Measurements from ENCODE around the gene PPM1D. TPM values are rescaled to one million over a fixed set of nuclear protein-coding genes. Genes with fewer than 3 reads are reported as not detected.
A peak's percentile ranks its signal among the peaks of the same experiment; 100 is the strongest.
"Not testable (repeated sequence)": the region's sequence is repeated elsewhere in the genome, so short reads cannot be mapped to it uniquely, and the experiment has no call there.

PPM1D gene
- total RNA-seq, 2 experiments from 2014 or later = 11.6 to 12.9 TPM

GRCh38 chr17:60659156-60659555 is 59.2 kb downstream of the PPM1D start:
- Mint-ChIP-seq H3K9me3 (no peaks in the 10 kb centered on the region), H3K27ac (no peak overlapping the region)

DNA sequence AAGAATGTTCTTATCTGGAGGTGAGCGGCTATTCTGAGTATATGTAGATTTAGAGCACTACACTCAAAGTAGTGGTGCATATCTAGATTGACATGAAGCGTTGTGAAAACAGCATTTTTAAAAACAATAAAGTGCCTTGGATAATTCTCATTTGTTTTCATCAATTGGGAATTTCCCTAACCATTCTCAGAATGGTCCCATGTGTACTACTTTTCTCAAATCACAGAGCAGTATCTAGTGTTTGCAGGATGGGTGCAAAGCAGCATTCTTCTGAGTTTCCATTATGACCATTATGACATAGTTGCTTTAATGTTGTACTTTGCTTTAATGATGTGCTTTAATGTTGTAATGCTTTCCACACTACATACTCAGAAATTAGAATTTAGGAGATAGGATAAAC is 61.5 kb downstream of the PPM1D start:
- H3K27ac Mint-ChIP-seq = no peak overlapping the region
- H3K4me1 Mint-ChIP-seq = no peaks in the 10 kb centered on the region
- no peak for DNase-seq
- peaks cover 10% of the 10 kb centered on the region for H3K36me3 Mint-ChIP-seq
- no peaks in the 10 kb centered on the region for H3K27me3 Mint-ChIP-seq
- no peak overlapping the region for H3K4me3 Mint-ChIP-seq
- H3K9me3 Mint-ChIP-seq = no peaks in the 10 kb centered on the region

More at GRCh38 chr17:60659156-60659555, 59.2 kb downstream of the PPM1D start:
- no peaks in the 10 kb centered on the region for H3K27me3 Mint-ChIP-seq
- DNase-seq = no peak
- H3K4me3 Mint-ChIP-seq = no peak overlapping the region
- no peaks in the 10 kb centered on the region for H3K4me1 Mint-ChIP-seq
- H3K36me3 Mint-ChIP-seq = peaks cover 5% of the 10 kb centered on the region

DNA sequence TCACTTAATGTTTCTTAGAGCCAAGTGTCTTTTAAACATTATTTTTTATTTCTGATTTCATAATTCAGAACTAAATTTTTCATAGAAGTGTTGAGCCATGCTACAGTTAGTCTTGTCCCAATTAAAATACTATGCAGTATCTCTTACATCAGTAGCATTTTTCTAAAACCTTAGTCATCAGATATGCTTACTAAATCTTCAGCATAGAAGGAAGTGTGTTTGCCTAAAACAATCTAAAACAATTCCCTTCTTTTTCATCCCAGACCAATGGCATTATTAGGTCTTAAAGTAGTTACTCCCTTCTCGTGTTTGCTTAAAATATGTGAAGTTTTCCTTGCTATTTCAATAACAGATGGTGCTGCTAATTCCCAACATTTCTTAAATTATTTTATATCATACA is 64.0 kb downstream of the PPM1D start:
- H3K4me3 Mint-ChIP-seq = no peak overlapping the region
- no peaks in the 10 kb centered on the region for H3K4me1 Mint-ChIP-seq
- H3K27me3 Mint-ChIP-seq = no peaks in the 10 kb centered on the region
- no peak overlapping the region for H3K27ac Mint-ChIP-seq
- no peak for DNase-seq
- no peaks in the 10 kb centered on the region for H3K9me3 Mint-ChIP-seq
- H3K36me3 Mint-ChIP-seq = peaks cover 8% of the 10 kb centered on the region

DNA sequence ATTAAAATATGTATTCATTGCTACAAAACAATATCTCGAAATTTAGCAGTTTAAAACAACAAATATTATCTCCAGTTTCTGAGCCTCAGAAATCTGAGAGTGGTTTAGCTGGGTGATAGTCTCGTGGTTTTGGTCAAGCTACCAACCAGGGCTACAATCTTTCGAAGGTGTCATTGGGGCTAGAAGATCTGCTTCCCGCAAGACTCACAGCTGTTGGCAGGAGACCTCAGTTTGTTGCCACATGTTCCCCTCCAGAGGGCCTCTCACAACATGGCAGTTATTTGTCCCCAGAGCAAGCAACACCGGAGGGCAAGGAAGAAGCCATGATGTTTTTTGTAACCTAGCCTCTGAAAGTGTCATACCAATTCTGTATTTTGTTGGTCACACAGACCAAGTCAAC is 65.6 kb downstream of the PPM1D start:
- Mint-ChIP-seq H3K27me3 (no peaks in the 10 kb centered on the region), H3K4me1 (no peaks in the 10 kb centered on the region), H3K9me3 (no peaks in the 10 kb centered on the region), H3K27ac (no peak overlapping the region), H3K4me3 (no peak overlapping the region), H3K36me3 (peaks cover 5% of the 10 kb centered on the region)
- DNase-seq = no peak

DNA sequence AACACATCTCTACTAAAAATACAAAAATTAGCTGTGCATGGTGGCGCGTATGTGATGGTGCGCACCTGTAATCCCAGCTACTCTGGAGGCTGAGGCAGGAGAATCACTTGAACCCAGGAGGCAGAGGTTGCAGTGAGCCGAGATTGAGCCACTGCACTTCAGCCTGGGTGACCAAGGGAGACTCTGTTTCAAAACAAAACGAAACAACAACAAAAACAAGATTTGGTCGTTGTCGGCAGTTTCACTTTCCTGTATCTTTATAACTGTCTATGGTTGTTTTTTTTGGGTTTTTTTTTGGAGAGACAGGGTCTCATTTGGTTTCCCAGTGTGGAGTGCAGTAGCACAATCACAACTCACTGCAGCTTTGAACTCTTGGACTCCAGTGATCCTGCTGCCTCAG is 68.7 kb downstream of the PPM1D start:
- not testable (repeated sequence) for H3K36me3 Mint-ChIP-seq, H3K27me3 Mint-ChIP-seq, H3K27ac Mint-ChIP-seq, H3K4me1 Mint-ChIP-seq, H3K9me3 Mint-ChIP-seq, DNase-seq, H3K4me3 Mint-ChIP-seq

- Mint-ChIP-seq H3K27me3 (no peaks in the 10 kb centered on the region), H3K4me1 (peaks cover 2% of the 10 kb centered on the region), H3K4me3 (no peak overlapping the region), H3K9me3 (no peaks in the 10 kb centered on the region), H3K27ac (no peak overlapping the region), H3K36me3 (no peaks in the 10 kb centered on the region)
- no peak for DNase-seq
Measured at GRCh38 chr17:60671482-60671881, 71.5 kb downstream of the PPM1D start.

GRCh38 chr17:60674637-60675036 is 74.6 kb downstream of the PPM1D start:
- H3K4me3 Mint-ChIP-seq, H3K9me3 Mint-ChIP-seq, H3K27me3 Mint-ChIP-seq, H3K27ac Mint-ChIP-seq, H3K36me3 Mint-ChIP-seq, DNase-seq: not testable (repeated sequence)
- peaks cover 14% of the 10 kb centered on the region for H3K4me1 Mint-ChIP-seq

DNA sequence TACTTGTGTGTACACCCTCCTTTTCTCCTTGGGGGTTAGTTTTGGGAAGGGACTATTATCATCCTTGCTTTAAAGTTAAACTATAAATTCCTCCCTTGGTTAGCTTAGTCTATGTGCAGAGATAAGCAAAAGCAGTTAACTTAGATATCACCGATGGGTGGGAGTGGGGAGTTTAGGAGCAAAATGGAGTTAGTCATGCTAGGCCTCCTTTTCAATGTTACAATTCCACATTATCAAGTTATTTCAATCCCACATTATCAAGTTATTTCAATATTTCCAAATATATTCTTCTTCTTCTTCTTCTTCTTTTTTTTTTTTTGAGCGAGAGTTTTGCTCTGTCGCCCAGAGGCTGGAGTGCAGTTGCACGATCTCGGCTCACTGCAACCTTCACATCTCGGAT is 76.0 kb downstream of the PPM1D start:
- Mint-ChIP-seq H3K4me1 (peaks cover 14% of the 10 kb centered on the region), H3K9me3 (no peaks in the 10 kb centered on the region), H3K36me3 (no peaks in the 10 kb centered on the region), H3K27ac (no peak overlapping the region), H3K4me3 (no peak overlapping the region), H3K27me3 (no peaks in the 10 kb centered on the region)
- no peak for DNase-seq

- no peaks in the 10 kb centered on the region for H3K9me3 Mint-ChIP-seq
- H3K27ac Mint-ChIP-seq = peak overlapping the region; percentile 87
- H3K27me3 Mint-ChIP-seq = no peaks in the 10 kb centered on the region
- peaks cover 14% of the 10 kb centered on the region for H3K4me1 Mint-ChIP-seq
- no peaks in the 10 kb centered on the region for H3K36me3 Mint-ChIP-seq
- DNase-seq = no peak
- peak overlapping the region; percentile 98 for H3K4me3 Mint-ChIP-seq
Measured at GRCh38 chr17:60676758-60677307, 76.8 kb downstream of the PPM1D start.

- DNase-seq = peak; percentile 97
- peak within 1 kb of the TSS; percentile 98 for H3K4me3 Mint-ChIP-seq
- no peaks in the 10 kb centered on the region for H3K27me3 Mint-ChIP-seq
- peaks cover 14% of the 10 kb centered on the region for H3K4me1 Mint-ChIP-seq
- H3K9me3 Mint-ChIP-seq = no peaks in the 10 kb centered on the region
- no peaks in the 10 kb centered on the region for H3K36me3 Mint-ChIP-seq
- H3K27ac Mint-ChIP-seq = peak within 1 kb of the TSS; percentile 87
Measured at GRCh38 chr17:60677308-60678117, 77.5 kb downstream of the PPM1D start, which contains the start of gene BCAS3. TSS of gene BCAS3 (plus strand) at chr17:60677851.

DNA sequence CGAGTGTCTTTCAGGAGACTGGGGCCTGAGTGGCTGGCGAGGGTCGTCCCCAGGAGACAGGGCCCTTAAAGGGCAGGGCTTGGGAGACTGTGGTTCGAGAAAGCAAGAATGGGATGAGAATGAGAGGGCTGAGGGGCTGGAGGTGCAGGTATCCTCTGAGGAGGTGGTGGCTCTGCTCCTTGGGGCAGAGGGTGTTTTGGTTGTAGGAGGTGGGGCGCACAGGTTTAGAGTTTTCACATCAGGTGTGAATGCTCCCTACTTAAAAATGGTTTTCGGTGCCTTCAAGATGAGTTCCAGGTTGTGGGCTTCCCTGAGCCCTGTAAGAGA is 78.1 kb downstream of the PPM1D start:
- H3K27ac Mint-ChIP-seq = peak overlapping the region; percentile 87
- no peaks in the 10 kb centered on the region for H3K27me3 Mint-ChIP-seq
- no peak for DNase-seq
- peak overlapping the region; percentile 98 for H3K4me3 Mint-ChIP-seq
- H3K4me1 Mint-ChIP-seq = peaks cover 14% of the 10 kb centered on the region
- no peaks in the 10 kb centered on the region for H3K36me3 Mint-ChIP-seq
- no peaks in the 10 kb centered on the region for H3K9me3 Mint-ChIP-seq

GRCh38 chr17:60679287-60679686 is 79.3 kb downstream of the PPM1D start:
- DNase-seq = no peak
- Mint-ChIP-seq H3K27ac (no peak overlapping the region), H3K36me3 (no peaks in the 10 kb centered on the region), H3K4me3 (no peak overlapping the region), H3K9me3 (no peaks in the 10 kb centered on the region), H3K4me1 (peaks cover 14% of the 10 kb centered on the region), H3K27me3 (no peaks in the 10 kb centered on the region)

DNA sequence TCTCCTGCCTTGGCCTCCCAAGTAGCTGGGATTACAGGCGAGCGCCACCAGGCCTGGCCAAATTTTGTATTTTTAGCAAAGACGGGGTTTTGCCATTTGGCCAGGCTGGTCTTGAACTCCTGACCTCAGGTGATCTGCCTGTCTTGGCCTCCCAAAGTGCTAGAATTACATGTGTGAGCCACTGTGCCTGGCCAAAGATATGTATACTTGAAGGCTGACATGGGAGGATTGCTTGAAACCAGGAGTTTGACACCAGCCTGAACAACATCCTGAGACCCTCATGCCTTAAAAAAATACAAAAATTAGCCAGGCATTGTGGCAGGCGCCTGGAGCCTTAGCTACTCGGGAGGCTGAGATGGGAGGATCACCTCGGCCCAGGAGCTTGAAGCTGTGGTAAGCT is 80.8 kb downstream of the PPM1D start:
- Mint-ChIP-seq H3K9me3 (no peaks in the 10 kb centered on the region), H3K36me3 (peaks cover 2% of the 10 kb centered on the region), H3K27me3 (no peaks in the 10 kb centered on the region), H3K27ac (no peak overlapping the region), H3K4me1 (peaks cover 14% of the 10 kb centered on the region), H3K4me3 (no peak overlapping the region)
- no peak for DNase-seq

DNA sequence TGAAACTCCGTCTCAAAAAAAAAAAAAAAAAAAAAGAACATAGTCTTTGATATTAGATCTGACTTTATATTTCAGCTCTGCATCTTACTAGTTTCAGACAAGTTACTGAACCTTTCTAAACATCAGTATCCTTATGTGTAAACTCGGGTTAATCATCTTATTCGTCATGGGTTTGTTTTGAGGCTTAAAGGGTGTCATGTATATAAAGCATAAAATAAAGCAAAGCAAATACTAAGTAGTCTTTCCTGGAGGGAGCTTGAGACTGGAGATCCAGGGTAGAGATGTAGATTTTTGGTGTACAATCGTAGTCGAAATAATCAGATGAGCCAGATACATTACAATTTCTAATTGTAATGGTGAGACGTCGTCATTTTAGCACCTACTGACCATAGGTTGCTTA is 85.4 kb downstream of the PPM1D start:
- H3K9me3 Mint-ChIP-seq = no peaks in the 10 kb centered on the region
- no peak overlapping the region for H3K4me3 Mint-ChIP-seq
- H3K4me1 Mint-ChIP-seq = no peaks in the 10 kb centered on the region
- H3K27ac Mint-ChIP-seq = no peak overlapping the region
- no peaks in the 10 kb centered on the region for H3K27me3 Mint-ChIP-seq
- DNase-seq = no peak
- peaks cover 2% of the 10 kb centered on the region for H3K36me3 Mint-ChIP-seq

DNA sequence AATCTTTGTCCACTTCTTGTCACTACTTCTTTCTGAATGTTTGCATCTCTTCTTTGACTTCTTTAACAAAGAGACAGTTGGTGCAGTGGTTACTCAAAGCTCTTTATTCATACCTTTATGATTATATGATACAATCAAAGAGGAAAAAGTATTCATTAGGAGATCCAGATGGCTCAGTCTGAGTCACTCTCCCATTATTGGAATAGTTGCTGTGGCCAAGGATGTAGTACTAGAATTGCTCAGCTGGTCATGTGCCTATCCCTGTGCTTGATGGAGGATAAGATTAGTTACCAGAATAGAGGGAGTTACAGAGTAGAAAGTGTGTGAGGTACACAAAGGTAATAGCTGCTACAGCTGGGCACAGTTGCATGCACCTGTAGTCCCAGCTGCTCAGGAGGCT is 96.0 kb downstream of the PPM1D start:
- H3K4me3 Mint-ChIP-seq = no peak overlapping the region

DNA sequence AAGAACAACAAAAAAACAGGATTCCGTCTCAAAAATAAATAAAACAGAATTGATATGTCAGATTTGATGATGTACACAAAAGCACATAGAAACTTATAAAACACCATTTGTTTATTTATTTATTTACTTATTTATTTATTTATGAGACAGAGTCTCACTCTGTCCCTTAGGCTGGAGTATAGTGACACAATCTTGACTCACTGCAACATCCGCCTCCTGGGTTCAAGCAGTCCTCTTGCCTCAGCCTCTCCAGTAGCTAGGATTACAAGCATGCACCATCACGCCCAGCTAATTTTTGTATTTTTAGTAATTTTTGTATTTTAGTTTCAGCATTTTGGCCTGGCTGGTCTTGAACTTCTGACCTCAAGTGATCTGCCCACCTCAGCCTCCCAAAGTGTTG is 99.1 kb downstream of the PPM1D start:
- no peaks in the 10 kb centered on the region for H3K27me3 Mint-ChIP-seq
- no peak for DNase-seq
- H3K9me3 Mint-ChIP-seq = no peaks in the 10 kb centered on the region
- no peaks in the 10 kb centered on the region for H3K36me3 Mint-ChIP-seq
- H3K4me3 Mint-ChIP-seq = no peak overlapping the region
- H3K27ac Mint-ChIP-seq = no peak overlapping the region
- peaks cover 5% of the 10 kb centered on the region for H3K4me1 Mint-ChIP-seq

More for the DNA sequence above, 96.0 kb downstream of the PPM1D start:
- DNase-seq = no peak
- Mint-ChIP-seq H3K9me3 (no peaks in the 10 kb centered on the region), H3K4me1 (peaks cover 5% of the 10 kb centered on the region), H3K27me3 (no peaks in the 10 kb centered on the region), H3K27ac (no peak overlapping the region), H3K36me3 (no peaks in the 10 kb centered on the region)

Data from activated naive CD8-positive, alpha-beta T cell treated with anti-CD3 and anti-CD28 coated beads for 36 hours (primary cell).